Heart right ventricle (tissue), 16 donors: ENCODE results near the gene TMEM127. TPM values are rescaled to one million over a fixed set of nuclear protein-coding genes. Genes with fewer than 3 reads are reported as not detected.
A peak's percentile ranks its signal among the peaks of the same experiment; 100 is the strongest.

Experiments used
- ATAC-seq, 8 donors: fragments of 200-7000 bp; cut with Tn5 transposase; one replicate each; pipeline ENCODE4 v1.9.1; 2020; ENCODE audit warnings: mild to moderate bottlenecking in 8 of 8, moderate library complexity in 8 of 8, moderate number of reproducible peaks in 1 of 8
- DNase-seq, 2 donors: peaks; one replicate each; pipeline ENCODE4 v3.0.0-alpha.2; 2020
- H3K27ac ChIP-seq, 10 donors: fragments of 200-600 bp; sonication (generic) in 2 of 10; one replicate each; pipeline versions ENCODE4 v1.5.0 to v1.8.0; 2020 to 2022; ENCODE audit warnings: mild to moderate bottlenecking in 3 of 10
- H3K27me3 ChIP-seq, 7 donors: fragments of 200-600 bp; one replicate each; pipeline ENCODE4 v1.8.0; 2021 to 2022; ENCODE audit warnings: mild to moderate bottlenecking in 2 of 7
- H3K36me3 ChIP-seq, 9 donors: fragments of 200-600 bp; sonication (generic) in 1 of 9; one replicate each; pipeline versions ENCODE4 v1.5.0 to v1.8.0; 2020 to 2022; ENCODE audit warnings: mild to moderate bottlenecking in 2 of 9
- H3K4me1 ChIP-seq, 9 donors: fragments of 200-600 bp; sonication (generic) in 1 of 9; one replicate each; pipeline versions ENCODE4 v1.5.0 to v1.8.0; 2020 to 2022; ENCODE audit warnings: mild to moderate bottlenecking in 4 of 9
- H3K4me3 ChIP-seq, 10 donors: fragments of 200-600 bp; sonication (generic) in 2 of 10; one replicate each; pipeline versions ENCODE4 v1.5.0 to v1.8.0; 2020 to 2022; ENCODE audit warnings: mild to moderate bottlenecking in 7 of 10, moderate library complexity in 2 of 10
- H3K9me3 ChIP-seq, 11 donors: fragments of 200-600 bp in 10 of 11; sonication (generic) in 2 of 11; one replicate each; pipeline versions ENCODE4 v1.5.0 to v1.8.0; 2013 to 2022; ENCODE audit warnings: mild to moderate bottlenecking in 2 of 11, control low read depth in 1 of 11, moderate library complexity in 1 of 11
- CTCF ChIP-seq, 9 donors: fragments of 200-600 bp; sonication (generic) in 2 of 9; IDR thresholded peaks; one replicate each; pipeline versions ENCODE4 v1.5.0 to v1.8.0; 2021 to 2022; ENCODE audit warnings: antibody characterized with exemption in 9 of 9, mild to moderate bottlenecking in 5 of 9, moderate library complexity in 1 of 9
- WGBS, 2 donors: extraction: QIAGEN DNeasy Blood & Tissue Kit; methylation state at CpG; one replicate each; pipeline ENCODE4 v1.1.7; 2013; ENCODE audit warnings: inconsistent platforms in 1 of 2; 5-methylcytosine and 5-hydroxymethylcytosine counted together
- intact Hi-C, 10 donors: fragments of 100-400 bp; cut with DNase I; formaldehyde crosslinking; loops; one replicate each; pipeline versions ENCODE4 v1.11.1 to v1.14.2; 2022
- long read RNA-seq, 3 donors: library from polyadenylated mRNA; unstranded; transcript quantifications; one replicate each; pipeline ENCODE4 v2.0.0, GENCODE V29; 2020 to 2021
- polyA plus RNA-seq, 2 donors: library from polyadenylated mRNA; stranded (reverse); fragments of 200-250 nt; gene quantifications; one replicate each; pipeline ENCODE4 v1.2.3, GENCODE V29; 2013
- total RNA-seq, 10 donors: library from RNA; stranded (reverse); fragmentation: NEBNext Ultra II Directional in 3 of 10; extraction: Animal tissue kit (Norgen Biotek cat#: 25700) in 3 of 10; gene quantifications; one replicate each; pipeline versions ENCODE4 v1.2.1 to v1.2.4, GENCODE V29; 2021 to 2023
- donor health status: Arrhythmogenic right ventricular cardiomyopathy.
- donor health status: ischemic (EF 13 %, LVEDD 7.1; RV severe dilation, severe dysfunction).
- donor health status: healthy with polysubstance abuse.
- donor health status: DM: no; HTN: yes; CAD: no.
- donor health status: DM: no; HTN: no; CAD: no.
- donor health status: ischemic (EF 25% LVEDD 6.9; RV normal size, moderate dysfunction).
- donor health status: ischemic (EF 25% LVEDD 5.7; RV mildly dilated, moderate dysfunction).
- donor health status: healthy.
- donor health status: DM: yes; HTN: yes; CAD: no.
- donor health status: Ischemic cardiomyopathy.
- donor health status: ischemic (EF 35%, LVEDD 5.7; RV mildly dilated, moderate dysfunction).
- donor health status: nonischemic (EF 11% LVEDD 7.7; RV severe dilation, severe dysfunction).
- donor health status: DM: yes; HTN: yes; CAD: no.
- donor health status: PGD.
- donor health status: ischemic (EF 29% LVEDD 5.4; RV normal size, mild dysfunction).
- donor health status: nonischemic (EF 23%, LVEDD 6.1; RV moderate dilation, normal function).

The TMEM127 gene
- total RNA-seq (100 to 1,000 TPM in 4 of 10 donors, 10 to 100 TPM in 6; 72.2 to 113 (median 95.1) TPM), polyA plus RNA-seq (10 to 100 TPM; 15.2 to 70.6 TPM)
- long read RNA-seq, donor 1, full-length matches to known transcripts = 38 of 125 reads
- long read RNA-seq, donor 1, partial matches to known transcripts = 13 of 125 reads
- long read RNA-seq, donor 1, other reads (novel, unspliced or antisense) = 74 of 125 reads
- long read RNA-seq, donor 2, full-length matches to known transcripts = 37 of 119 reads
- long read RNA-seq, donor 2, partial matches to known transcripts = 13 of 119 reads
- long read RNA-seq, donor 2, other reads (novel, unspliced or antisense) = 69 of 119 reads
- long read RNA-seq, donor 3, partial matches to known transcripts = 19 of 137 reads
- long read RNA-seq, donor 3, other reads (novel, unspliced or antisense) = 118 of 137 reads

DNA sequence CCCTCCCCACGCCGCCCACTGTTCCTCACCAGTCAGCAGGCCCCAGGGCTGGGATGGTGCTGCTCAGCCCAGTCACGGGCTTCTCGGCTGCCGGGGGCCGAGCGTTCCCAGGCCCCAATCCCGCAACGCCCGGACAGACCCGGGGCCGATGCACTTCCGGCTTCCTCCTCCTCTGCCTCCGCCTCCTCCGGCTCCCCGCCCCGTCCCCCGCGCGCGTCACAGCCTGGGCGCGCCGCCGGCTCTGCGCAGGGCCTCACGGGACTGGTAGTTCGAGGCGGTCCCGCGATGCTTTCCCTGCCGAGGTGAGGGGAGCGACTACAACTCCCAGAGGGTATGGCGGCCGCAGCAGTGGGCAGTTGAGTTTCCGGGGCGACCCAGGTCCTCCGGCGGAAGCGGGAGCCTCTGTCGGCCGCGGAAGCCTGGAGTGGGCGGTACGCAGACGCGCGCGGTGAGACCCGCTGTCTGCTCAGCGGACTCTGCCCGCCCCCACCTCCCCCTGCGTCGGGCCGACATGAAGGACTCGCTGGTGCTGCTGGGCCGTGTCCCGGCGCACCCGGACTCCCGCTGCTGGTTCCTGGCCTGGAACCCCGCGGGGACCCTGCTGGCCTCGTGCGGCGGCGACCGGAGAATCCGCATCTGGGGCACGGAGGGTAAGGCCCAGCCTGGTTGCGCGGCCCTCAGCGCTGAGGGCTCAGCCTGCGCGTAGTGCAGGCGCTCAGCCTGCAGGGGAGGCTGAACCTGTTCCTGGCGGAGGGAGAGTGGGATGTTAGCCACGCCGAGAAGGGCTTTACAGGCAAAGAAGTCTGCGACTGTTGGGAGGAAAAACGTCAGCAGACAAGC, at the start of gene TMEM127, which contains the start of gene CIAO1:
TSS of gene TMEM127 (minus strand) at position 158 of the 840 bp plus-strand sequence. CDS start 616 bp downstream, outside the sequence.
TSS of gene CIAO1 (plus strand) at position 386 of the 840 bp plus-strand sequence. CDS start at position 512, 126 bp downstream.
- Histone ChIP-seq H3K27ac (peak within 1 kb of the TSS; percentile 84 to 99 (median 96)), H3K4me1 (peaks cover 27 to 57% (median 51%) of the 10 kb centered on the region in 9 donors), H3K27me3 (no peaks in the 10 kb centered on the region), H3K36me3 (peaks cover 0 to 72% (median 30%) of the 10 kb centered on the region in 9 donors), H3K9me3 (no peaks in the 10 kb centered on the region), H3K4me3 (peak within 1 kb of the TSS; percentile 91 to 99 (median 96))
- WGBS, 2 donors = 1% methylated on average over 78 to 81 of the region's 81 CpGs
- TF ChIP-seq CTCF (IDR thresholded peaks at IDR 0.05) = peak in 5 of 9 donors; percentile 22 to 38 (median 34)
- ATAC-seq (peak; percentile 96 to 98 (median 98)), DNase-seq (peak; percentile 98 to 99)
- intact Hi-C loops = loop anchor here in 6 of 10 donors (1.0 to 10.0 kb wide), 8 partner anchors 36 to 271 kb away; partner anchors contain the start of genes STARD7 (in 3 of the 6), DUSP2 (in 2 of the 6), SNRNP200 (in 2 of the 6) and ANKRD36C (in 1 of the 6)

DNA sequence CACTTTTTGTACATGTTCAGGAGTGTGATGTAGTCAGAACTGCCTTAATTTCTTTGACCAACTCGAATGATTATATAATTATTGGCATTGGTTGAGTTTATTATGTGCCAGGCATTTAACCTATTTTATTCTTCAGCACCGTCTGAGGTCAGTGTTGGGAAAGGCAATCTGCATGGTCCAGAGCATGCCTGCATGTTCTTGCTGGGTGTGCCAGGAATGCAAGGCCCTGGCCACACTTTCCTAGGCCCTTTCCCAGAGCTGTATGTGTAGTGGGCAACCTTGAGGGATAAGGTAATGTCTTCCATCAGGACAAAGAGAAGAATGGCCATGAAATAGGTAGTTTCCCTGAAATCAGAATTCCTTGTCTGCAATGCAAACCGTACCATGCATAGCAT, 49.2 kb upstream of the TMEM127 start:
- no peak for TF ChIP-seq CTCF (IDR thresholded peaks at IDR 0.05)
- 74 to 81% methylated on average over 3 of the region's 3 CpGs for WGBS, 2 donors
- intact Hi-C loops = no loop called here
- Histone ChIP-seq H3K4me3 (no peak overlapping the region), H3K27me3 (peaks cover 0 to 21% (median 8%) of the 10 kb centered on the region in 7 donors), H3K36me3 (no peaks in the 10 kb centered on the region), H3K27ac (peak overlapping the region in 1 of 10 donors; percentile 82), H3K9me3 (no peaks in the 10 kb centered on the region), H3K4me1 (peaks cover 0 to 33% (median 3%) of the 10 kb centered on the region in 9 donors)
- ATAC-seq (no peak), DNase-seq (no peak)

DNA sequence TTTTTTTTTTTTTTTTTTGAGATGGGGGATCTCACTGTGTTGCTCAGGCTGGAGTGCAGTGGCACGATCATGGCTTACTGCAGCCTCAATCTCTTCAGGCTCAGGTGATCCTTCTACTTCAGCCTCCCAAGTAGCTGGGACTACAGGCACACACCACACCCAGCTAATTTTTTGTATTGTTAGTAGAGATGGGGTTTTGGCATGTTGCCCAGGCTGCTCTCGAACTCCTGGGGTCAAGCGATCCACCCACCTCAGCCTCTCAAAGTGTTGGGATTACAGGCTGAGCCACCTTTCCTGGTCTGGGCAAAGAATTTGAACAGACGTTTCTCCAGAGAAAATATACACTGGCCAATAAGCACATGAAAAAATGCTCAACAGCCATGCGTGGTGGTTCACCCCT, 42.5 kb upstream of the TMEM127 start:
- no peaks in the 10 kb centered on the region for H3K9me3 ChIP-seq
- peaks cover 6 to 25% (median 20%) of the 10 kb centered on the region in 9 donors for H3K4me1 ChIP-seq
- DNase-seq (no peak), ATAC-seq (no peak)
- no peak overlapping the region for H3K27ac ChIP-seq
- H3K36me3 ChIP-seq = peaks cover 0 to 15% (median 7%) of the 10 kb centered on the region in 9 donors
- intact Hi-C loops = loop anchor here in 5 of 10 donors (5.0 to 10.0 kb wide), 3 partner anchors 41 to 199 kb away; partner anchors contain the start of genes NEURL3 (in 5 of the 5), CIAO1 (in 1 of the 5) and TMEM127 (in 1 of the 5)
- no peaks in the 10 kb centered on the region for H3K27me3 ChIP-seq
- no peak overlapping the region for H3K4me3 ChIP-seq
- TF ChIP-seq CTCF (IDR thresholded peaks at IDR 0.05) = no peak
- 80% methylated on average over 5 of the region's 5 CpGs for WGBS, 2 donors
